Epithelial cell of esophagus (primary cell): Measurements from ENCODE around the gene DYNLL1.
"Not testable (repeated sequence)": the region's sequence is repeated elsewhere in the genome, so short reads cannot be mapped to it uniquely, and the experiment has no call there.

Experiments
- DNase-seq: peaks from one replicate; pipeline ENCODE4 v3.0.0; 2010; ENCODE audit warnings: low read depth
- H3K4me3 ChIP-seq: 2 replicates; pipeline ENCODE4 v1.5.1; 2011; ENCODE audit warnings: mild to moderate bottlenecking, low read length, control low read depth
- CTCF ChIP-seq: IDR thresholded peaks from 2 replicates; pipeline ENCODE4 v1.5.1; 2011; ENCODE audit warnings: low read depth, mild to moderate bottlenecking, low read length, control low read depth, inconsistent platforms; ENCODE audit not compliant: insufficient read depth; ENCODE audit errors: missing control alignments

Gene DYNLL1

GRCh38 chr12:120495731-120496412 is at the start of gene DYNLL1:
DYNLL1 (plus strand) TSS chr12:120496113; CDS start chr12:120496422, 309 bp downstream.
- DNase-seq = peak; percentile 97
- H3K4me3 ChIP-seq = peak within 1 kb of the TSS; percentile 82
- no peak for TF ChIP-seq CTCF

GRCh38 chr12:120446844-120447178 is 49.1 kb upstream of the DYNLL1 start:
- H3K4me3 ChIP-seq = peak overlapping the region; percentile 93
- not testable (repeated sequence) for DNase-seq

- no peak for TF ChIP-seq CTCF
- H3K4me3 ChIP-seq = no peak overlapping the region
- DNase-seq = no peak
Measured at GRCh38 chr12:120447992-120448391, 47.9 kb upstream of the DYNLL1 start.

- DNase-seq, H3K4me3 ChIP-seq: not testable (repeated sequence)
Measured at GRCh38 chr12:120452524-120452923, 43.4 kb upstream of the DYNLL1 start.

GRCh38 chr12:120453060-120453750 is 42.7 kb upstream of the DYNLL1 start:
- H3K4me3 ChIP-seq = no peak overlapping the region
- no peak for TF ChIP-seq CTCF
- no peak for DNase-seq

GRCh38 chr12:120453977-120454376 is 41.9 kb upstream of the DYNLL1 start:
- H3K4me3 ChIP-seq = no peak overlapping the region
- peak; percentile 80 for TF ChIP-seq CTCF
- peak; percentile 52 for DNase-seq

GRCh38 chr12:120455302-120455701 is 40.6 kb upstream of the DYNLL1 start:
- TF ChIP-seq CTCF = no peak
- DNase-seq = no peak
- H3K4me3 ChIP-seq = no peak overlapping the region

- peak; percentile 33 for TF ChIP-seq CTCF
- no peak for DNase-seq
- H3K4me3 ChIP-seq = no peak overlapping the region
Measured at GRCh38 chr12:120457133-120457532, 38.8 kb upstream of the DYNLL1 start.
